SIG-M5 treated with dmso at 0.1 percent for 504 hours (cell line): ENCODE results near the gene ADAM22.

Source experiments
- DNase-seq: peaks from one replicate; lab custom pipeline; 2025; ENCODE audit not compliant: unreplicated experiment; lab: John Stamatoyannopoulos, UW

Gene ADAM22

GRCh38 chr7:88212918-88213317, 278.9 kb downstream of the ADAM22 start:
- DNase-seq, result no peak

DNA sequence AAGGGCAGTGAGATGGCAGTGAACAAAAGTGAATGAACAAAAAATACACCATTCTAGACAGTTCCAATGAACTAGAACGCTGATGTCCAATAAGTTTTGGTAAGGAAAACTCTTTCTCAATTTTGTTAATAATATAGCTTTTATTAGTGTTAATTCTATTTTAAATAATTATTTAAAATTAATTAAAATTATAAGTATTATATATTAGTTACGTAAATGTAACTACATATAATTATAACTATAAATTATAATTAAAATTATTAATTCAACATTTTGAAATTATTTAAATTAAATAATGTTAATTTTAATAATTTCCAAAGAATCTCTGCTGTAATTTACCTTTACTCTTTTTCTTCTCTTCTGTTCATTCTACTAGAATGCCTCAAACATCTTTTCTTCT, 280.4 kb downstream of the ADAM22 start:
- DNase-seq, result no peak

- DNase-seq, result no peak
Observed at GRCh38 chr7:88215295-88215694, 281.2 kb downstream of the ADAM22 start.

DNA sequence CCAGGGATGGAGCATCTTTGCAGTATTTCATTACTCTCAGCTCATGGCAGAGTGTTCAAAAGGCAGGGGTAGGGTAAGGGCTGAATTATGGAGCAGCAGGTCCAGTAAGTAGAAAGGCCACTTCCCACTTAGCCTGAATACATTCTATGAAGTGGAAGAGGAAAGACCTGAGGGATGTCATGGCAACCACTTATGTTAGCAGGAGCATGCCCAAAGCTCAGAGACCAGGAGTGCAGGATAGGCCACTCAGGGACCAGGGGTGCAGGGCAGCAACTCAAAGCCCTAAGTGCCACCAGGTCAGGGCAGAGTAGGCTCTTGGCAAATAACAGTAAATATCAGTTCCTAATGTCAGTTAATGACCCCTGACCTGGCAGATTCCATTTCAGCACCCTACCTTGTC, 282.2 kb downstream of the ADAM22 start:
- no peak for DNase-seq

DNA sequence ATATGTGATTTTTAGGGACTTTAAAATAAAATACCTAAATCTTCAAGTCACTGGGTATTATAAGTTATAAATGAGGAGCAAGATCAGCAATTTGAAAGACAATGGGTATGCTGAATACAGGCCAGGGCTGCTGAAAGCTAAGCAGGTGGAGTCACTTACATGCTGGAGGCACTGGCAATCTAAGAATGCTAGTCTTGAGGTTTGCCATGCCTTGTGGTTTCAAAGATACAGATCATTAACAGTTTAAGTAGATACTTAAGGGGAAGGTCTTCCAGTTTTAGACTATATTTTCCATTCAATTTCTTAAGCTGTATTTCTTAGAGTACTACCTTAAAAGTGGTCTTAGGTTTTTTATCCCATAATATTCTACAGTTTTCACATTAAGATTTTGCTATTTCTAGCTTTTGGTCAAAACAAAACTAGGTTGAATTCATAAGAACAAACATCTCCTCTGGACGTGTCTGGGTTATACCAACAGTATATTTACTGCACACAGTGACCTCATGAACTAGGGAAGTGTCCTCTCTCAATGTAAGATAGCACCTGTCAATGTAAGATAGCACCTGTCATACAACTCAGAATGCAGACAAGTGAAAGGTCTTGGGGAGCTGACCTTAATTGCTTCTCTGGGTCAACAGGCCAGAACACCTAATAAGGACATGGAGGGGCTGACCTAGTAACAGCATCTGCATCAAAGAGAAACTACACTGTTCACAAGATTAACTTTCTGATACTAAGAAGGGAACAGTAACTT, 283.8 kb downstream of the ADAM22 start:
- no peak for DNase-seq

DNA sequence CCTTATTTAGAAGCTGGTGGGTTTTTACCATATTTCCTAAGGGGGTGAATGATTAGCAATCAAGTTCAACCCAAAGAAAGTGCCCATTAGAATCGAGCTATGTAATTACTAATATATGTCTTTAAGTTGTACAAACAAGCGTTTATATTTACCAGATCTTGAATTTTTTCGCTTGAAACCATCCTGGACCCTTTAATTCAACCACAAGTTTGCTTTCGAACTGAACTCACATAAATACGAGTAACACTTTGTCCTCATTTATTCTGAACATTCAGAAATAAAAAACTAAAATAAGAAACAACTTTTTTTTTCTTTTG, 284.3 kb downstream of the ADAM22 start:
- peak; percentile 41 for DNase-seq

DNA sequence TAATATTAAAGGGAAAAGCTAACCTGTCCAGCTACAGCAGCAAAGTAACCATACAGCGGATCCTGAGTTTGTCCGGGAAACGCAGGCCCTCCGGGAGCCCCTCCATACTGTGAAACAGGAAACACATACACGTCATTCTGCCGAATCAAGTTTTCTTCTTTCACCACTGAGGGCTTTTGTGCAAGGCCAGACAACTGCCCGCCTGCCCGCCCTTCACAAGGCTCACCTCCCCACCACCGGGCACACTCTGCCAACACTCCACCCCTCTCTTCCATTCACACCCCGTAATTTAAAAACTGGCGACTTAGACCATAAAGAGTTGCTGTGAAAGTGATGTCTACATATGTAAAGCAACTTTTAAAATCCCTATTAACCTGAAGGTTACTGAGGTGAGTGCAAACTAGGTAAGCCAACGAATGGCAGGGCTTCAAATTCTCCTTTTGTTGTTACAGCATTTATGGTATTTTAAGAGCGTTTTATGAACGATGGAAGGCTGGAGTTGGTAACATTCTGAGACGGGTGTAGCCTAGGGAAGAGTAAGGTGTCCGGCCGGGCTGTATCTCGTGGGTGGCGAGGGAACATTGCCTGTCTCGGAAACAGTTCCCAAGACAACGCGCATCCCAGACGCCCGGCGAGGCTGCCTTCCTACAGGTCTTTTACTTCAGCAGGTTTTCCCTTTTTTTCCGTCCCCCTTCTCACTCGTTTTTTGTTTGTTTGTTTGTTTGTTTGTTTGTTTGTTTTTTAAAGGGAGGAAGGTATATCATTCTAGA, 285.0 kb downstream of the ADAM22 start:
- peak; percentile 54 for DNase-seq

DNA sequence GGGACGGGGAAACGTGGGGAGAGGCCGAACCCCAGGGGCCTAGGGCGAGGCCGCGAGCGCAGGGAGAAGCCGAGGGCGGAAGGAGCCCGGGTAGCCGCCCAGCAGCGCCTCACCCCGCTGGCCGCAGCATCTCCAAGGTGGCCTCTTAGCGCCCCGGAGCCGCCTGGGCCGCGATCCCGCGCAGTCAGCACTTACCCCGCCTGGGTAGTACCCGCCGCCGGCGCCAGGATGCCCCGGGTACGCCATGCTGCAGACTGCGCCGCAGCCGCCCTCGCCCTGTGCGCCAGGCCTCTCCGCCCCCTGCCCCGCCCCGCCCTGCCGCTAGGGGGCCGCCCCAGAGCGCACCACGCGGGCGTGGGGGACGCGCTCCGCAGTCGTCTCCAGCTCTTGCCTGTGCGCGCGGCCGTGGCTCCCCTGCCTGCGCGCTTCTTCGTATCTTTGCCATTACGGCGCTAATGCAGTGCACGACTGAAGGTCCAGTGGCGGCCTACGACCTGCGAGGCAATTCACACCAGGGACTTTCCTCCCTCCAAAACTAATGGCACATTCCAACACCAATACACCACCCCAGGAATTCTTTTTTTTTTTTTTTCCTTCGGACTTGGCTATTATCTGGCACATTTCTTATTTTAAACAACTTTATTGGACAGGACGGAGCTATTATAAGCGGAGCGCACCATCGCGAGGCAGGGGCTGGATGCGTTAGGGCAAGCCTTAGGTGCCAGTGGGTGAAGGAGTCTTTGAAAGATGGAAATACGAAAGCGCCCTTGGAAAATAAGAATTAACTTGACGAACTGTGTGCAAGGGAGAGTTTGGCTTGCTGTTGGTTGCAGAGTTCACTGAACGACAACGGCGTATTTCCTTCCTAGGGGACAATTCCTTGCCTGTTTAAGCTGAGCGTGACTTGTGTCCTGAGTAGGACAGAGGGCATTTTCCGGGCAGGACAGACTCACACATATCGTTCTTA, 286.0 kb downstream of the ADAM22 start, which contains the start of gene SRI:
SRI (minus strand) TSS at position 258 of the 967 bp plus-strand sequence; CDS start at position 246, 12 bp downstream.
- DNase-seq, result peak; percentile 77

- no peak for DNase-seq
Observed at GRCh38 chr7:88223265-88223664, 289.2 kb downstream of the ADAM22 start.

GRCh38 chr7:88224601-88225275, 290.7 kb downstream of the ADAM22 start:
- peak; percentile 22 for DNase-seq

- DNase-seq, result no peak
Observed at GRCh38 chr7:88226201-88226600, 292.1 kb downstream of the ADAM22 start.

- DNase-seq, result peak; percentile 77
Observed at GRCh38 chr7:88226886-88227516, 292.9 kb downstream of the ADAM22 start.

DNA sequence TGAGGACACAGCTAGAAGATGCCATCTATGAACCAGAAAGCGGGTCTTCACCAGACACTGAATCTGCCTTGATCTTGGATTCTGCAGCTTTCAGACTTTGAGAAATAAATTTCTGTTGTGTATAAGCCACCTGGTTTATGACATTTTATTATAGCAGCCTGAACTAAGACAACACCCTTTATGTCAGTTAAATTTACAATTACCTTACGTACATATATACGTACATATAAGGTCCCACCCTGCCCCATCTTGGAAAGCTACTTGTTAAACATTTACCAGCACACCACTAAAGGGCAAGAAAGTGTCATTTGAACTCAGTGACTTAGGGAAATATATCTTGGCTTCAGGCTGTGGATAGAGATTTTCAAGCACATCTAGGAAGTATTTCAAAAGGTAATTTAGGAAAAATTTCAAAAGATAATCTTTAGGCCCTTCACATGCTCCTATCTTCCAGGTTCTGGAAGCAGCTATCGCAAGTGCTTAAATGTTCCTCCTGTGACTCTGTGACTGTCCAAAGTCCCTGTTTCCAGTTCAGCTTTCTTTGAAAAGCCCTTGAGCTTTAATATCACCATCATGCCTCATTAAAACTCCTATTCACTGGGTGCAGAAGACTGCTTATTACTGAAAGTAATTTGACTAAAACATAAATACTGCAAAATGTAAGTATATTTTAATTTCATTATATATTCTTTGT, 295.4 kb downstream of the ADAM22 start:
- no peak for DNase-seq

- no peak for DNase-seq
Observed at GRCh38 chr7:88230646-88231045, 296.6 kb downstream of the ADAM22 start.

DNA sequence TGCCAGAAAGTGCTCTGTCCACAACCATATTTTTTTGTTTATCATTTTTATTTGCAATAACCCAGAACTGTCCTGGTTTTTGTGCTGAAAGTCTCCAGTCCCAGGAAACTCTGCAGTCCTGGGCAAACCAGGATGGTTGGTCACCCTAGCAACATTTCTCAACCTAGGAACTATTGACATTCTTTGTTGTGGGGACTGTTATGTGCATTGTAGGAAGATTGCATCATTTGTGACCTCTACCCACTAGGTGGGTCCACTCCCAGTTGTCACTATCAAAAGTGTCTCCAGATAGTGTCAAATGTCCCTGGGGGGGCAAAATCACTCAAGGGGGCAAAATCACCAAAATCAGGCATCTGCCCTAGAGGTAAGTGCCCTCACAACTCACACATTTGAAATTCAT, 299.8 kb downstream of the ADAM22 start:
- DNase-seq, result no peak

GRCh38 chr7:88239852-88240251, 305.8 kb downstream of the ADAM22 start:
- DNase-seq, result no peak

- peak; percentile 50 for DNase-seq
Observed at GRCh38 chr7:88243345-88243909, 309.4 kb downstream of the ADAM22 start.

GRCh38 chr7:88244258-88244657, 310.2 kb downstream of the ADAM22 start:
- DNase-seq, result no peak
